Femur (tissue), 1 donor: ENCODE results near the gene HADH.
A peak's percentile ranks its signal among the peaks of the same experiment; 100 is the strongest.
"Not testable (repeated sequence)": the region's sequence is repeated elsewhere in the genome, so short reads cannot be mapped to it uniquely, and the experiment has no call there.

Source experiments
- DNase-seq: peaks from one replicate; pipeline ENCODE4 v3.0.0-alpha.2; 2017

The HADH gene

GRCh38 chr4:107996949-107997788, 7.5 kb downstream of the HADH start:
- peak; percentile 53 for DNase-seq

DNA sequence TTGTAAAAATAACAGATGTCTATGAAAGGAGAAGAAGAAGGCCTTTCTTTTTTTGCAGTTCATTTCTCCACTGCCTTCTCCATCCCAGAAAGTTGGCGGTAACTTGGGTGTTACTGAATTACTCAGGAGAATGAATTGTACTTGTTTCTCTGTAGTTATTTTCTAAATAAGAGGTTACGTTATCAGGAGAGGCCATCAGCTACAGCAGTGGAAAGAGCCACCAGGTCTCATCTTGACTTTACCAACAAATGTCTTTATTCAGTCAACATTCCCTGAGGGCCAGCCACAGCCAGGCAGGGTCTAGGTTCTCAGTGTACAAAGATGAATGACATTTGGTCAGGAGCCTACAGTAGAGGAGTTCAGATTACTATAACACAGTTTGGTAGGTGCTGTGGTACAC, 8.1 kb downstream of the HADH start:
- DNase-seq = no peak

- no peak for DNase-seq
These were observed 10.3 kb downstream of the HADH start for GRCh38 chr4:107999932-108000539.

GRCh38 chr4:108001540-108002135, 11.9 kb downstream of the HADH start:
- no peak for DNase-seq

DNA sequence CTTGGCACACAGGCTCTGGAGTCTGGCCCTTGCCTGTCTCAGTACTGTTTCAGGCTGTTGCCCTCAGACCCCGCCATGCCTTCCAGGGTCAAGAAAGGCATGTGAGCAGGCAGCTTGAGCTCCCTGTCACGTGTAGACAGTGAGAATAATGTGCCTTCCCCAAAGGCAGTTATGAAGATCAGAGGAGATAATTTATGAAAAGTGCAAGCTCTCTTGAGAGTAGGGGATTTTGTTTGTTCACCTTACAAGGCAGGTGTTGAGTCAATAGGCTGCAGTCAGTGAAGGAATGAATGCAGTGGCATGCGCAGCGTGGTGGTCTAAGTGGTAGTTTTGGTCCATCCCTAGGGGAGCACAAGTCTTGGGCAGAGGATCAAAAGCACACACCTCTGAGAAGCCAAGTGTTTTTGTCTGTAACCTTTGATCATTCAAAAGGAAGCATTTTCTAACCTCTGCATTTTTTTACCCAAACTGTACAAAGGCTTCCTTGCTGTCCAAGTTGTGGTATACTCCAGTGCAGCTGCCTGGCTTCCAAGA, 14.4 kb downstream of the HADH start:
- no peak for DNase-seq

DNA sequence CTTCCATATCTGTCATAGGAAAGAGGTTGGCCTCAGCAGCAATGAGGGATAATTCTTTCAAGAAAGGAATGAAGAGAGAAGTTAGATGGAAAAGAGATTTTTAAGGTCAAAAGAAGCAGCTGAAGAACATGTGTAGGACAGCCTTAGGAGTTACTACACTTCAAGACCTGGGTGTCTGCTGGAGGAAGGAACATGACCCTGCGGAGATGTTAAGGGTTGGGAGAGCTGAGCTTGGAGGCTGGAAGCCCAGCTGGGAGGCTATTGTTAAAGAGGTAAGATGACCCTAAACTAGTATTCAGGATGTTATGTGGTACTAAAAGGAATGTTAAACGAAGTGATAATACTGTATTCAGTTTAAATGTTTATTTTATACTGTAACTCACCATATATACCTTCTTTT, 15.0 kb downstream of the HADH start:
- no peak for DNase-seq

DNA sequence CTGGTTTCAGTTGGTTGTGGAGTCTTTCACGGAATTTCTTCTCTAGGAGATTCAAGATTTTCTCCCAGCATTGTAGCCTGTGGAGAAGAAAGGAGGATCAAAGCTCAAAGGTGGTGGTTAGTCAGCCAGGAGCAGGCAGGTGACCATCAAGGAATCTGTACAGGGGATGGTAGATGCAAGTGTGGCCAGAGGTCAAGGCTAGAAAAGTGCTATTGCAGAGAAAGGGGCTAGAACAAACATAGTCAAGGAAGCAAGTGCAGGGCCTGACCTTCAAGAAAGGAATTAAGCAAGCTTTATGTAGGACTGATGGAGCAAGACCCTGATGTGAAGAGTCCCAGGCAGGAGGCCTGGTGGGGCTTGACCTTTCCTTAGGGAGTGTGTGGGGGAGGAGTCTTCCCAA, 16.1 kb downstream of the HADH start:
- DNase-seq = no peak

DNA sequence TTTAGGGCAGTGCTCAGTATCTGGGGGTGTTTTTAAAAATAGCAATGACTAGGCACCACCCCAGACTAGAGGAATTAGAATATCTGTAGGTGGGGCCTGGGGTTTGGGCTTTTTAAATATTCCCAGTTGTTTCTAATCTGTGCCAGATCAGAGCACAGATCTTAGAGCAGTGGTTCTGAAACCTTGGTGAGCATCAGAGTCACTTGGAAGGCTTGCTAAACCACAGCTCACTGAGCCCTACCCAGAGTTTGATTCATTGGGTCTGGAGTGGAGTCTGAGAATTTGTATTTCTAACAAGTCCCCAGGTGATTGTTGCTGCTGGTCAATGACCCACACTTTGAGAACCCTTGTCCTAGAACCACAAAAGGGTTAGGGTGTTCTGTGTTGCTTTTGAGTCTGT, 16.7 kb downstream of the HADH start:
- no peak for DNase-seq

- no peak for DNase-seq
These were observed 18.3 kb downstream of the HADH start for GRCh38 chr4:108007984-108008383.

DNA sequence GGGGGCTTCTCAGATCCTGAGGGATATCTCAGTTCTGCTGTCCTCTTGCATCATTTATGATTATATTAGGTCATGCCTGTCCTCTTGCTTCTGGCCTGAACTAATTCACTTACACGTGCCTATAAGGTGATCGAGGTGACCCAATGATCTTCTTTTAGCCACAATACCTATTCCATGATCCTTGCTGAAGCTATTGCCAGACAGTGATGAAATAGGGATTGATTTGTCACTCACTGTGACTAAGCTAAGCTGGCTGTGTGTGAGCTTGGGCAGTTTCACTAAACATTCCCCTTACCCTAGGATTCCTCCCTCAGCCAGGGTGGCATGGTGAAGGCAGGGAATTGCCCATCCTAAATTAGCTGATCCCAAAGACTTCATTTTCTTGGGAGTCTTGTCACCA, 19.0 kb downstream of the HADH start:
- DNase-seq = no peak

GRCh38 chr4:108010167-108010566, 20.5 kb downstream of the HADH start:
- no peak for DNase-seq

DNA sequence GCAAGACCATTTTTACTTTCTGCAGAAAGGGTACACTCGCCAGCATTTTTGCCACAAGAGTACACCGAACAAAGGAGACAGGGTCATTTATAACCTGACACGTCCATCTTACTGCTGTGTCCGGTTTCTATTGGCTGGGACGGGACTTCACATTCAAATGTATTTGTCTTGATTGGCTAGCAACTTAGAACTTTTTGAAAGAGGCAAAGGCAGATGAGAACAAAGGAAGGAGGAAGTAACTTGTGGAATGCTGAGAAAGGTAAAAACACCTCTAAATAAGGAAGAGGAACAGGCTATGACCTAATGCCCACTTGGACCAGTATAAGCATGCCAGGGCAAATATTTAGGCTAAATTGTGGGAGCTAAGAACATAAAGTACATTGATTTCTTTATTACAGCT, 22.7 kb downstream of the HADH start:
- DNase-seq = not testable (repeated sequence)

DNA sequence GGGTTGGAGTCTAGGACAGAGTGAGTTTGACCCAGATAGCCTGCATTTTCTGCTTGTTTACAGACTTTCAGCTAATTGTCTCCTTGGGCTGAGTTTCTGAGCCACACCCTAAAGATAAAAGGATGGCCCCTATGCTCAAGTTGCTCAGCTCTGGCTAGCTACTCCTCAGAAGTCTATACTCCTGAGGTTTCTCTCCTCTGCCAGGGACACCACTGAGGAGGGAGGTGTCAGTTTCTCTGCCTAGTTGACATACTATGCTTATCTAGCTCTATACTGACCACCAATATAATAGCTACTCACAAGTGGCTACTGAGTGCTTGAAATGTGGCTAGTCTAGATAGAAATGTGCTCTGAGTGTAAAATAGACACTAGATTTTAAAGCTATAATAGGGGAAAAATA, 23.6 kb downstream of the HADH start:
- DNase-seq = no peak

- DNase-seq = no peak
These were observed 24.3 kb downstream of the HADH start for GRCh38 chr4:108013955-108014354.

GRCh38 chr4:108018040-108018883, 28.6 kb downstream of the HADH start:
- DNase-seq = peak; percentile 85

DNA sequence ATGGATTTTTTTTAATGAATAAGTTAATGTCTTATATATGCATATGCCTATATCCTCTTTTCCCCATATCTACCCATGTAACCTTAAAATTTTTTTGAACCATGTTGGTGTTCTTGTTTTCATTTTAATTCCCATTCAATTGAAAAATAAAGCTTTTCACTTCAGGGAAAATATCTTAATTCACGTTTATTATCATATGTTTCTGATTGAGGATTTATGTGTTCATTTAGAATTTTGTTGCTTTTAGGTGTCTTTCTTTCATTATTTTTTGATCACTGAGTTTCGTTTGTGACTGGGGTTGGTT, 29.1 kb downstream of the HADH start:
- no peak for DNase-seq

- no peak for DNase-seq
These were observed 34.6 kb downstream of the HADH start for GRCh38 chr4:108024085-108024877.

DNA sequence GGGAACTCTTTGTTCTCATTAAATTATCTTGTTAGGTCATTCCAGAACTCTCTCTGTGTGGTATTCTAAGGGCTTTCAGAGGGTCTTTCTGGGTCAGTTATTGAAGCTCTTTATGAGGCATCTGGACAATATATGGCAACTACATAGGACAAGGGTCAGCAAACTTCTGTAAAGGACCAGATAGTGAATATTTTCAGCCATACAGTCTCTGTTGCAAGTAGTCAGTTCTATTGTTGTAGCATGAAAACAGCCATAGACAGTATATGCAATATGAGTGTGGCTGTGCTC, 35.1 kb downstream of the HADH start:
- DNase-seq = no peak

GRCh38 chr4:108029016-108029720, 39.5 kb downstream of the HADH start:
- no peak for DNase-seq

- DNase-seq = no peak
These were observed 40.0 kb downstream of the HADH start for GRCh38 chr4:108029731-108030130.

GRCh38 chr4:108030332-108030731, 40.6 kb downstream of the HADH start:
- DNase-seq = peak; percentile 78
